AG04449 (cell line): ENCODE measurements around the gene SMAD3.
"Not testable (repeated sequence)": the region's sequence is repeated elsewhere in the genome, so short reads cannot be mapped to it uniquely, and the experiment has no call there.

Experiments
- CTCF ChIA-PET: fragments of 350-600 bp; formaldehyde crosslinking; extraction: SDS; loops from one replicate; lab custom pipeline; 2021; ENCODE audit warnings: antibody characterized with exemption; lab: Yijun Ruan, JAX
- POLR2A ChIA-PET: fragments of 400-600, 350-600 bp; formaldehyde crosslinking; extraction: SDS; loops from one replicate; lab custom pipeline; 2020; ENCODE audit warnings: antibody characterized with exemption, inconsistent platforms; lab: Yijun Ruan, JAX
- DNase-seq: peaks from one replicate; pipeline ENCODE4 v3.0.0-alpha.2; 2010; ENCODE audit warnings: low read depth, low spot score
- H3K4me3 ChIP-seq: 2 replicates; pipeline ENCODE4 v1.5.1; 2011; ENCODE audit warnings: low read depth, mild to moderate bottlenecking, control low read depth, low read length
- CTCF ChIP-seq: IDR thresholded peaks from one replicate; pipeline ENCODE4 v1.5.1; 2011; ENCODE audit warnings: mild to moderate bottlenecking, moderate library complexity, low read length, control low read depth, inconsistent platforms; ENCODE audit not compliant: insufficient read depth; ENCODE audit errors: missing control alignments

The SMAD3 gene

GRCh38 chr15:67019884-67020520, 45.4 kb upstream of the SMAD3 start:
- no peak overlapping the region for H3K4me3 ChIP-seq
- TF ChIP-seq CTCF, result no peak
- POLR2A ChIA-PET, result interaction anchor here (0.5 kb wide), 1 partner anchor 68 kb away, joined by 4 read pairs; no protein-coding TSS in a partner anchor
- CTCF ChIA-PET, result no interaction called here
- no peak for DNase-seq

- CTCF ChIA-PET, H3K4me3 ChIP-seq, POLR2A ChIA-PET, DNase-seq: not testable (repeated sequence)
Measured at GRCh38 chr15:67020668-67021067, 44.7 kb upstream of the SMAD3 start.

- no peak for TF ChIP-seq CTCF
- POLR2A ChIA-PET, result no interaction called here
- H3K4me3 ChIP-seq, result no peak overlapping the region
- CTCF ChIA-PET, result interaction anchor here (1.1 kb wide), 1 partner anchor 12 kb away, joined by 3 read pairs; no protein-coding TSS in a partner anchor
- DNase-seq, result no peak
Measured at GRCh38 chr15:67021455-67021854, 43.9 kb upstream of the SMAD3 start.

GRCh38 chr15:67022587-67023105, 42.8 kb upstream of the SMAD3 start:
- DNase-seq, result no peak

GRCh38 chr15:67023517-67024313, 41.7 kb upstream of the SMAD3 start:
- no peak overlapping the region for H3K4me3 ChIP-seq
- TF ChIP-seq CTCF, result no peak
- POLR2A ChIA-PET, result interaction anchor here (0.6 to 1.2 kb wide), 3 partner anchors 28 to 176 kb away, joined by 3 to 4 read pairs (median 3); no protein-coding TSS in a partner anchor
- DNase-seq, result no peak
- CTCF ChIA-PET, result interaction anchor here (0.8 kb wide), 1 partner anchor 409 kb away, joined by 3 read pairs; no protein-coding TSS in a partner anchor

More at GRCh38 chr15:67022587-67023105, 42.8 kb upstream of the SMAD3 start:
- no peak for TF ChIP-seq CTCF
- ChIA-PET POLR2A (no interaction called here), CTCF (no interaction called here)
- no peak overlapping the region for H3K4me3 ChIP-seq

GRCh38 chr15:67024314-67024997, 40.9 kb upstream of the SMAD3 start:
- POLR2A ChIA-PET, result interaction anchor here (0.6 to 1.2 kb wide), 3 partner anchors 28 to 175 kb away, joined by 3 to 4 read pairs (median 3); no protein-coding TSS in a partner anchor
- CTCF ChIA-PET, result no interaction called here
- DNase-seq, result peak; percentile 85

More at GRCh38 chr15:67024314-67024997, 40.9 kb upstream of the SMAD3 start:
- H3K4me3 ChIP-seq, result no peak overlapping the region
- TF ChIP-seq CTCF, result no peak
